NOMO-1 treated with DMSO at 0.1 percent for 48 hours (cell line): ENCODE measurements around the gene TMEM271.
A peak's percentile ranks its signal among the peaks of the same experiment; 100 is the strongest.
"Not testable (repeated sequence)": the region's sequence is repeated elsewhere in the genome, so short reads cannot be mapped to it uniquely, and the experiment has no call there.

Experiments
- DNase-seq: peaks from one replicate; lab custom pipeline; 2025; ENCODE audit not compliant: unreplicated experiment; lab: John Stamatoyannopoulos, UW

Gene TMEM271

GRCh38 chr4:610411-611261 is 34.5 kb upstream of the TMEM271 start:
- no peak for DNase-seq

- no peak for DNase-seq
Observed at GRCh38 chr4:609400-610050, 33.4 kb upstream of the TMEM271 start.

GRCh38 chr4:608236-608635 is 32.1 kb upstream of the TMEM271 start:
- DNase-seq = no peak

GRCh38 chr4:605702-606425 is 29.8 kb upstream of the TMEM271 start:
- DNase-seq = no peak

GRCh38 chr4:604131-604530 is 28.0 kb upstream of the TMEM271 start:
- peak; percentile 18 for DNase-seq

GRCh38 chr4:602559-602942 is 26.5 kb upstream of the TMEM271 start:
- DNase-seq = no peak

GRCh38 chr4:601612-602558 is 25.8 kb upstream of the TMEM271 start:
- DNase-seq = no peak

GRCh38 chr4:600850-601515 is 24.9 kb upstream of the TMEM271 start:
- DNase-seq = no peak

GRCh38 chr4:600166-600565 is 24.1 kb upstream of the TMEM271 start:
- DNase-seq = no peak

- no peak for DNase-seq
Observed at GRCh38 chr4:598925-599324, 22.8 kb upstream of the TMEM271 start.

- no peak for DNase-seq
Observed at GRCh38 chr4:592825-593520, 16.9 kb upstream of the TMEM271 start.

- DNase-seq = not testable (repeated sequence)
Observed at GRCh38 chr4:592178-592577, 16.1 kb upstream of the TMEM271 start.

- no peak for DNase-seq
Observed at GRCh38 chr4:590313-590841, 14.3 kb upstream of the TMEM271 start.

- no peak for DNase-seq
Observed at GRCh38 chr4:589219-589963, 13.3 kb upstream of the TMEM271 start.

GRCh38 chr4:588351-588849 is 12.3 kb upstream of the TMEM271 start:
- DNase-seq = no peak

- DNase-seq = no peak
Observed at GRCh38 chr4:587671-588350, 11.7 kb upstream of the TMEM271 start.

- DNase-seq = no peak
Observed at GRCh38 chr4:583820-584219, 7.7 kb upstream of the TMEM271 start.
